PFSK-1 (cell line): ENCODE results near the gene IL1RAPL2.

Experiments
- FOXP2 ChIP-seq: optimal IDR thresholded peaks from 2 replicates; pipeline ENCODE3; 2011; ENCODE audit warnings: borderline replicate concordance, control low read depth, inconsistent platforms; ENCODE audit not compliant: insufficient read depth; ENCODE audit errors: extremely low read length, extremely low read depth
- POLR2AphosphoS5 ChIP-seq: IDR thresholded peaks from 2 replicates; pipeline ENCODE4 v1.6.1; 2012; ENCODE audit warnings: low read depth, mild to moderate bottlenecking, control low read depth, low read length, moderate library complexity
- REST ChIP-seq, 2 experiments: IDR thresholded peaks; 2 replicates each; pipeline versions ENCODE4 v1.6.1 to v1.8.0; 2011 to 2012; ENCODE audit warnings: low read depth in 2 of 2, low read length in 2 of 2, control low read depth in 1 of 2, inconsistent platforms in 1 of 2, mild to moderate bottlenecking in 1 of 2, moderate library complexity in 1 of 2; ENCODE audit not compliant: insufficient read depth in 1 of 2
- SIN3A ChIP-seq: IDR thresholded peaks from 2 replicates; pipeline ENCODE4 v1.6.1; 2012; ENCODE audit warnings: mild to moderate bottlenecking, low read length, moderate library complexity, borderline replicate concordance; ENCODE audit not compliant: insufficient read depth
- TAF1 ChIP-seq: IDR thresholded peaks from 2 replicates; pipeline ENCODE4 v1.6.1; 2012; ENCODE audit warnings: low read length, control low read depth, borderline replicate concordance; ENCODE audit not compliant: insufficient read depth

Gene IL1RAPL2

GRCh38 chrX:105189093-105189492 is 623.1 kb downstream of the IL1RAPL2 start:
- no peak for TF ChIP-seq TAF1
- TF ChIP-seq REST (IDR thresholded peaks at IDR 0.05; ENCODE audit: insufficient read depth in 1 of 2, low read depth in 2 of 2, low read length in 2 of 2) = no peak
- TF ChIP-seq FOXP2 = no peak
- no peak for TF ChIP-seq SIN3A
- TF ChIP-seq POLR2AphosphoS5 = no peak

- TF ChIP-seq TAF1 = no peak
These were observed 624.4 kb downstream of the IL1RAPL2 start for GRCh38 chrX:105190252-105190853.

GRCh38 chrX:105191878-105192277 is 625.9 kb downstream of the IL1RAPL2 start:
- TF ChIP-seq TAF1 (no peak), FOXP2 (no peak), REST (IDR thresholded peaks at IDR 0.05; ENCODE audit: insufficient read depth in 1 of 2, low read depth in 2 of 2, low read length in 2 of 2) (no peak), POLR2AphosphoS5 (no peak), SIN3A (no peak)

GRCh38 chrX:105209406-105209805 is 643.4 kb downstream of the IL1RAPL2 start:
- TF ChIP-seq FOXP2 (no peak), REST (IDR thresholded peaks at IDR 0.05; ENCODE audit: insufficient read depth in 1 of 2, low read depth in 2 of 2, low read length in 2 of 2) (no peak)

- no peak for TF ChIP-seq FOXP2
- no peak for TF ChIP-seq POLR2AphosphoS5
- no peak for TF ChIP-seq REST (IDR thresholded peaks at IDR 0.05; ENCODE audit: insufficient read depth in 1 of 2, low read depth in 2 of 2, low read length in 2 of 2)
These were observed 644.3 kb downstream of the IL1RAPL2 start for GRCh38 chrX:105210258-105210657.
